Caco-2 (cell line): ENCODE data around the gene FRMD4B. TPM values are rescaled to one million over a fixed set of nuclear protein-coding genes. Genes with fewer than 3 reads are reported as not detected.

ENCODE experiments used
- BruUV-seq: library from RNA; stranded (reverse); fragments of 400-500 nt; replicated peaks from 2 replicates; lab custom pipeline; 2021; lab: Mats Ljungman, UMichigan
- CTCF ChIA-PET: fragments of 300-600 bp; sonication (Branson Sonifier 250); formaldehyde crosslinking; loops from one replicate; lab custom pipeline; 2022; ENCODE audit warnings: antibody characterized with exemption; lab: Charles Lee
- POLR2A ChIA-PET: fragments of 300-600 bp; sonication (Branson Sonifier 250); formaldehyde crosslinking; loops from one replicate; lab custom pipeline; 2022; ENCODE audit warnings: antibody characterized with exemption; lab: Charles Lee
- DNase-seq, 2 experiments: peaks; one replicate each; pipeline versions ENCODE4 v3.0.0 to v3.0.0-alpha.2; 2020 to 2022
- H3K27me3 ChIP-seq: replicated peaks from 2 replicates; pipeline ENCODE4 v1.6.0; 2011; ENCODE audit warnings: low read length; ENCODE audit not compliant: control insufficient read depth, insufficient read depth
- H3K36me3 ChIP-seq: 2 replicates; pipeline ENCODE4 v1.5.1; 2011; ENCODE audit warnings: low read length; ENCODE audit not compliant: control insufficient read depth, insufficient read depth
- H3K4me1 ChIP-seq: fragments of 250-450 bp; sonication (Bioruptor Pico); 2 replicates; pipeline ENCODE4 v1.5.1; 2020; ENCODE audit warnings: mild to moderate bottlenecking
- H3K4me3 ChIP-seq: 2 replicates; pipeline ENCODE4 v1.5.1; 2011; ENCODE audit warnings: low read depth, mild to moderate bottlenecking, control low read depth, low read length
- H3K9me3 ChIP-seq: fragments of 250-450 bp; sonication (Bioruptor Pico); 2 replicates; pipeline ENCODE4 v1.5.1; 2020; ENCODE audit warnings: mild to moderate bottlenecking, moderate library complexity
- H3K27ac Mint-ChIP-seq: one replicate; pipeline ENCODE4 v1.8.0; 2022; ENCODE audit warnings: mixed read lengths; ENCODE audit not compliant: unreplicated experiment
- H3K27me3 Mint-ChIP-seq: one replicate; pipeline ENCODE4 v1.8.0; 2022; ENCODE audit warnings: mixed read lengths; ENCODE audit not compliant: insufficient read depth, unreplicated experiment
- H3K36me3 Mint-ChIP-seq: one replicate; pipeline ENCODE4 v1.8.0; 2022; ENCODE audit warnings: mild to moderate bottlenecking, mixed read lengths; ENCODE audit not compliant: insufficient read depth, unreplicated experiment
- H3K4me1 Mint-ChIP-seq: one replicate; pipeline ENCODE4 v1.8.0; 2022; ENCODE audit warnings: low read depth, mixed read lengths; ENCODE audit not compliant: unreplicated experiment
- H3K4me3 Mint-ChIP-seq: one replicate; pipeline ENCODE4 v1.8.0; 2022; ENCODE audit warnings: mild to moderate bottlenecking, moderate library complexity, mixed read lengths; ENCODE audit not compliant: unreplicated experiment
- H3K9me3 Mint-ChIP-seq: one replicate; pipeline ENCODE4 v1.8.0; 2022; ENCODE audit warnings: mixed read lengths; ENCODE audit not compliant: unreplicated experiment
- intact Hi-C: fragments of 100-400 bp; cut with micrococcal nuclease; formaldehyde crosslinking; loops from one replicate; pipeline ENCODE4 v1.10.0; 2022; ENCODE audit not compliant: unreplicated experiment
- total RNA-seq: library from RNA; stranded (reverse); gene quantifications from 2 replicates; pipeline ENCODE4 v1.2.3, GENCODE V29; 2022
- TF ChIP-seq, protein P1 (sequence below), 2 experiments: fragments of 200-600 bp in 1 of 2; IDR thresholded peaks; 1 replicate in 1 of 2; 2 replicates in 1 of 2; pipeline versions ENCODE4 v1.5.1 to v1.8.0; 2011 to 2022; ENCODE audit warnings: antibody characterized with exemption in 1 of 2, control low read depth in 1 of 2, inconsistent platforms in 1 of 2, low read depth in 1 of 2, low read length in 1 of 2, mild to moderate bottlenecking in 1 of 2, moderate library complexity in 1 of 2; ENCODE audit not compliant: insufficient read depth in 1 of 2, severe bottlenecking in 1 of 2, unreplicated experiment in 1 of 2

The FRMD4B gene
- total RNA-seq, 1 experiment from 2014 or later, result 47.5 TPM

- Histone ChIP-seq H3K4me3 (no peak overlapping the region), H3K9me3 (no peaks in the 10 kb centered on the region), H3K27me3 (no peaks in the 10 kb centered on the region), H3K4me1 (no peaks in the 10 kb centered on the region), H3K36me3 (no peaks in the 10 kb centered on the region)
- TF ChIP-seq, protein P1, sequence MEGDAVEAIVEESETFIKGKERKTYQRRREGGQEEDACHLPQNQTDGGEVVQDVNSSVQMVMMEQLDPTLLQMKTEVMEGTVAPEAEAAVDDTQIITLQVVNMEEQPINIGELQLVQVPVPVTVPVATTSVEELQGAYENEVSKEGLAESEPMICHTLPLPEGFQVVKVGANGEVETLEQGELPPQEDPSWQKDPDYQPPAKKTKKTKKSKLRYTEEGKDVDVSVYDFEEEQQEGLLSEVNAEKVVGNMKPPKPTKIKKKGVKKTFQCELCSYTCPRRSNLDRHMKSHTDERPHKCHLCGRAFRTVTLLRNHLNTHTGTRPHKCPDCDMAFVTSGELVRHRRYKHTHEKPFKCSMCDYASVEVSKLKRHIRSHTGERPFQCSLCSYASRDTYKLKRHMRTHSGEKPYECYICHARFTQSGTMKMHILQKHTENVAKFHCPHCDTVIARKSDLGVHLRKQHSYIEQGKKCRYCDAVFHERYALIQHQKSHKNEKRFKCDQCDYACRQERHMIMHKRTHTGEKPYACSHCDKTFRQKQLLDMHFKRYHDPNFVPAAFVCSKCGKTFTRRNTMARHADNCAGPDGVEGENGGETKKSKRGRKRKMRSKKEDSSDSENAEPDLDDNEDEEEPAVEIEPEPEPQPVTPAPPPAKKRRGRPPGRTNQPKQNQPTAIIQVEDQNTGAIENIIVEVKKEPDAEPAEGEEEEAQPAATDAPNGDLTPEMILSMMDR (IDR thresholded peaks at IDR 0.05; ENCODE audit: insufficient read depth in 1 of 2, low read depth in 1 of 2, low read length in 1 of 2, severe bottlenecking in 1 of 2, unreplicated experiment in 1 of 2), result no peak
- no peaks in the 10 kb centered on the region for H3K9me3 Mint-ChIP-seq
- H3K36me3 Mint-ChIP-seq, result no peaks in the 10 kb centered on the region
- no peak overlapping the region for H3K4me3 Mint-ChIP-seq
- no TSS peak for BruUV-seq
- ChIA-PET CTCF (no interaction called here), POLR2A (interaction anchor here (0.6 kb wide), 1 partner anchor 68 kb away, joined by 3 read pairs; no protein-coding TSS in a partner anchor)
- peaks cover 13% of the 10 kb centered on the region for H3K27me3 Mint-ChIP-seq
- peaks cover 13% of the 10 kb centered on the region for H3K4me1 Mint-ChIP-seq
- H3K27ac Mint-ChIP-seq, result no peak overlapping the region
- no peak for DNase-seq
- intact Hi-C loops, result no loop called here
These were observed 241.2 kb downstream of the FRMD4B start for GRCh38 chr3:69144631-69145245.

- Mint-ChIP-seq H3K4me3 (no peak overlapping the region), H3K9me3 (no peaks in the 10 kb centered on the region), H3K36me3 (no peaks in the 10 kb centered on the region), H3K27me3 (peaks cover 13% of the 10 kb centered on the region), H3K4me1 (peaks cover 13% of the 10 kb centered on the region), H3K27ac (peak overlapping the region; percentile 2)
- Histone ChIP-seq H3K36me3 (no peaks in the 10 kb centered on the region), H3K4me3 (no peak overlapping the region), H3K9me3 (no peaks in the 10 kb centered on the region), H3K4me1 (no peaks in the 10 kb centered on the region), H3K27me3 (no peaks in the 10 kb centered on the region)
- CTCF ChIA-PET, result no interaction called here
- TF ChIP-seq, protein P1 (IDR thresholded peaks at IDR 0.05; ENCODE audit: insufficient read depth in 1 of 2, low read depth in 1 of 2, low read length in 1 of 2, severe bottlenecking in 1 of 2, unreplicated experiment in 1 of 2), result no peak
- peak in 1 of 2 experiments; percentile 14 for DNase-seq
- POLR2A ChIA-PET, result no interaction called here
- intact Hi-C loops, result no loop called here
- no TSS peak for BruUV-seq
These were observed 242.3 kb downstream of the FRMD4B start for GRCh38 chr3:69143612-69144011.

DNA sequence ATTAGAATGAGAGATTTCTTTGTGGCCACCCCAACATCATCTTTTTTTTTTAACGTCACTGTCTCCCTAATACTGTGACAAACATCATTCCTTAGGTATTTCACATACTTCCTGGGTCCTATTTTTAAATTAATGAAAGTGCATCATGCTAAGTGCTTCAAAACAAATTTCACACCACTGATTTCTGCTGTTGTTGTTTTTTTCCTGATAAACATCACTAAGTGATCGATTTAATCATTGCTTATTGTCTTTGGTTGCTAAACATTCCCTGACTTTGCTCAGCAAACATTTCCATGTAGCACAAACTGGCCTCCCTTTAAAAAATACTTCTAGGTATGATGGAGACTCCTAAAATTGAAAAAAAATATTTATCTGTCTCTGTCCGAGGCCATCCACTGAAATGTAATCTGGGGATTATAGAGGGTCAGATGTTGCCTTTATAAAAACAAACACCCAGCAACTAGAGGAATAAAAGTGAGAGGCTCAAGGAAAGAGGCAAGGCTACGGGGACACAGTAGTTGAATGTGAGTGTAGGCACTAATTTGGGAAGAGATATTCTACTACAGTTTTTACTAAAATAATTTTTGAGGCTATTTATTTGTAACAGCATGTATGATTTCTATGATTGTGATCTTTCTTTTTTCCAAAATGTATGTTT is 243.0 kb downstream of the FRMD4B start:
- no peaks in the 10 kb centered on the region for H3K36me3 Mint-ChIP-seq
- TF ChIP-seq, protein P1 (IDR thresholded peaks at IDR 0.05; ENCODE audit: insufficient read depth in 1 of 2, low read depth in 1 of 2, low read length in 1 of 2, severe bottlenecking in 1 of 2, unreplicated experiment in 1 of 2), result no peak
- no peaks in the 10 kb centered on the region for H3K9me3 Mint-ChIP-seq
- H3K27ac Mint-ChIP-seq, result no peak overlapping the region
- H3K4me3 Mint-ChIP-seq, result no peak overlapping the region
- H3K36me3 ChIP-seq, result no peaks in the 10 kb centered on the region
- BruUV-seq, result no TSS peak
- H3K4me1 ChIP-seq, result no peaks in the 10 kb centered on the region
- DNase-seq, result no peak
- H3K4me1 Mint-ChIP-seq, result peaks cover 13% of the 10 kb centered on the region
- intact Hi-C loops, result no loop called here
- H3K27me3 ChIP-seq, result no peaks in the 10 kb centered on the region
- H3K27me3 Mint-ChIP-seq, result peaks cover 13% of the 10 kb centered on the region
- ChIA-PET CTCF (no interaction called here), POLR2A (no interaction called here)
- no peak overlapping the region for H3K4me3 ChIP-seq
- no peaks in the 10 kb centered on the region for H3K9me3 ChIP-seq
